Stimulated activated CD8-positive, alpha-beta memory T cell treated with anti-CD3 and anti-CD28 coated beads, Interleukin-4, amount 100 ng/mL, for 24 hours (primary cell): ENCODE measurements around the gene MLLT10.

Experiments used
- DNase-seq: peaks from one replicate; pipeline ENCODE4 v3.0.0-alpha.2; 2020; ENCODE audit warnings: low read depth

Gene MLLT10

GRCh38 chr10:21638681-21639080 lies 104.6 kb downstream of the MLLT10 start:
- DNase-seq, result no peak

GRCh38 chr10:21648040-21648439 lies 114.0 kb downstream of the MLLT10 start:
- DNase-seq, result no peak

- no peak for DNase-seq
These were observed 115.4 kb downstream of the MLLT10 start for GRCh38 chr10:21649454-21649872.

- DNase-seq, result no peak
These were observed 116.3 kb downstream of the MLLT10 start for GRCh38 chr10:21650353-21650752.

DNA sequence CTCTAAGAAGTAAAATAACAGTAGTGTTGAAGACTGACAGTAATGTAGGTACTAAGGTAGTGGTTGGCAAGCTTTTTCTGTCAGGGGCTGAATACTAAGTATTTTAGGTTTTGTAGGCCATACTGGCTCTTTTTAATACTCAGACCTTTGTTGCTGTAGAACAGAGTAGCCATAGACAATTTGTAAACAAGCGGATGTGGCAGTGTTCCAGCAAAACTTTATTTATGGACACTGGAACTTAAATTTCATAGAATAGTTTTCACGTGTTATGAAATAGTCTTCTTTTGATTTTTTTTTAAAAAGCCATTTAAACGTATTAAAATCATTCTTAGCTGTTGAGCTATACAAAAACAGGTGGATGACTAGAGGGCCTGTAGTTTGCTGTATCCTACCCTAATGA lies 121.2 kb downstream of the MLLT10 start:
- no peak for DNase-seq

DNA sequence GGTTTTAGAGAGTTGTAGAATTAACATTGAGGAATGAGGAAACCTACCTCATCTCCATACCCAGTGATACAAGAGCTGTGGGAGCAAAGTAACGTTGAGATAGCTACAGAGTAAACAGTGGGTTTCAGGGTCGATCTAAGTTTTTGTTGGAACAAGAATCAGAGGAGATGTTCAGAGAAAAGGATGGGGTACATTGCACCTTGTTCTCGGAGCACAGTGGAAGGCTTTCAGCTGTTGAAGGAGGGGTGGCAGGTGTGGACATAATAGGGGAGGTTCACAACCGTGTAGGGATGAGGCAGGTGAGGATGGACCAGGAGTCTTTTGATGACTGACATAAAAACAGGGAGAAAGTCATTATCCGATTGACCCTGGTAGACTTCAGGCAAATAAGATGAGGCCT lies 121.7 kb downstream of the MLLT10 start:
- no peak for DNase-seq

- DNase-seq, result no peak
These were observed 127.1 kb downstream of the MLLT10 start for GRCh38 chr10:21661087-21661486.

DNA sequence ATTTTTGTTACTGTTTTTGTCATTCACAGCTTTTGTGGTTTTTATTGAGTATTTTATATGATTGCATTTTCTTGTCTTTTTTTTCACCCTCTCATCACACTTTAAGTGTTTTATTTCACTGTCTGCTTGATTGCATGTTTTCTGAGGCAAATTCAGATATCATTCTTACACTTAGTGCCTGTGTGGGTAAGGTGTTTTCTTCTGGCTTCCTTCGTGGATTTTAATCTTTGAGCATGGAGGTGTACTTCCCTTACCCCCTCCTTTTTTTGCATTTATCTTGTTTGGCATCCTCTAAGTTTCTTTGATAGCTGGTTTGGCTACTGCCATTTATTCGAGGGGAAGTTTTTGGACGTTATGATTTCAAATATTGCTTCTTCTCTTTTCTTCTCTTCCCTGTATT lies 127.9 kb downstream of the MLLT10 start:
- DNase-seq, result no peak

DNA sequence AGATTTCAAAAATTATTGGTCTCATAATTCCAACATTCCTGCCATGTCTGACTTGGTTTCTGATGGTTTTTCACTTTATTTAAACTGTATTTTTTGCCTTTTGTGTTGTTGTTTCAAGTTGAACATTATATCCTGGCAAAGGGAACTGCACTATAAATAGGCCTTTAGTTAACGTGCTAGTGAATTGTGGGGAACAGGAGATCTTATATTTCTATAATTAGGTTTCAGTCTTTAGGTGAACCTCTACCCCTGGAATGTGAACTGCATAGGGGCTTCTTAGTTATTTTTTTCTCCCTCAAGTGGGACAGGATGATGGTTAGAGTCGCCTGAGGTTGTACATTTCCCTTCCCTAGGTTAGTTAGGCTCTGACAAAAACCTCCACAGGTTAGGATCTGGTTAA lies 128.6 kb downstream of the MLLT10 start:
- no peak for DNase-seq

DNA sequence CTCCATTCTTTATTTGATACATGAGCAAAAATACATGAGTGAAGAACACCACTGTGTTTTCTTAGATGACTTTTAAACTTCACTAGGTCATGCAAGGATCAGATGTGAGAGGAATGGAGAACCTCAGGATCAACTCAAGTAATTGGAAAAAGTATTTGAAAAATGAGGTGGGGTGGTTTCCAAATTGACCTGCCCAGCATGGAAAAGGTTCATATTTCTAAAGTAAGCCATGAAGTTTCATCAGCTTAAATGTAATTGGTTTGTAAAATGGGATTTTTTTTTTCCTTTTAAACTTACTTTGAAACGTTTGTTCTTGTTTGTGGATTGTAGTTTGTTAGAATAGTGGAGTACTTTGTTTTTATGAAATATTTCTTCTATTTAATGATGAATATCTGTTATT lies 134.8 kb downstream of the MLLT10 start:
- no peak for DNase-seq

DNA sequence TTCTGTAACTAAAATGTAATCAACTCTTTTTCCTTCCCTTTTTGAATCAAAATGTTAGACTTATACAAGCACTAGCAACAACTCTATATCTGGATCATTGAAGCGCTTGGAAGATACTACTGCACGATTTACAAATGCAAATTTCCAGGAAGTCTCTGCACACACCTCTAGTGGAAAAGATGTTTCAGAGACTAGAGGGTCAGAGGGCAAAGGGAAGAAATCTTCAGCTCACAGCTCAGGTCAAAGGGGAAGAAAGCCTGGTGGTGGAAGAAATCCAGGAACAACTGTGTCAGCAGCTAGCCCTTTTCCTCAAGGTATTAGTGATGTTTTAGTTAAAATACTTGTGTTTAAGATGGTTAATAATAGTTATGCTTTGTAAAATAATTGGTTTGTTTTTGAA lies 136.4 kb downstream of the MLLT10 start:
- no peak for DNase-seq

GRCh38 chr10:21673668-21674067 lies 139.6 kb downstream of the MLLT10 start:
- no peak for DNase-seq

DNA sequence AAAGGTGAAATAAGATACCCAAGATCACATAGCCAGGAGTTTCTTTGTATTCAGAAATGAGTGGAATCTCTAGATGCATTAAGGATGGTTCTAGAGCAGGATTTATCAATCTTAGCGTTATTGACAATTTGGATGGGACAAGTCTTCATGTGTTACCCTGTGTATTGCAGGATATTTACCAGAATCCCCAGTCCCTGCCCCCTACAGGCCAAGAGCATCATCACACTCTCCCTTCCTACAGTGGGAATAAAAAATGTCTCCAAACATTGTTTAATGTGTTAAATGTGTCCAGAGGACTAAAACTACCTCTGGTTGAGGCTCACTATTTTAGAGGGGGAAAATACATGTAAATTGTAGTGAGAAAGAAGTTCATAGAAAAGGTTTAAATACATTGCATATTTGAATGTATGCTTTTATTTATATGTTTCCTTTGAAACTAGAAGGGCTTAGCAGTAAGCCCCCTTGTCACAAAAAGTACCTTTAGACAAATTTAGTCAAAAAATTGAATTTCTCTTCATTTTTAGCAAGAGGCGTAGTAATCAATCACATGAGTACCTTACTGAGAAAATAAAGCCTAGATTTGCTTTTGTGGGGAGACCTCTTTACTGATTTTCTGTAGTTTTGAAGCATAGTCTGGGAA lies 141.2 kb downstream of the MLLT10 start:
- DNase-seq, result no peak

DNA sequence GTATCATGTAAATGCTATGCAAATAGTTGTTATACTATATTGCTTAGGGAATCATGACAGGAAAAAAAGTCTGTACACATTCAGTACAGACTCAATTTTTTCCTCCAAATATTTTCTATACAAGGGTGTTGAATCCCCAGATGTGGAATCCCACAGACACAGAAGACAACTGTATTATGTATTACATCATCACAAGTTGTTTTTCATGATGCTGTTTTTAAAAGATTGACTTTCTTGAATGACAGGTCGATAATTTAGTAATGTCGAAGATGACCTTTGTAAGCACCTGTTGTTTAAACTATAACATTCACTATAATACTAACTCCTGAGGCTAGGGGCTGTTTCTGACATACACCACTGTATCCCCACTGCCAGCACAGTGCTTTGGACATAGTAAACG lies 143.5 kb downstream of the MLLT10 start:
- no peak for DNase-seq

- no peak for DNase-seq
These were observed 147.1 kb downstream of the MLLT10 start for GRCh38 chr10:21681156-21681555.

GRCh38 chr10:21687266-21688008 lies 153.4 kb downstream of the MLLT10 start:
- DNase-seq, result no peak

- DNase-seq, result no peak
These were observed 153.9 kb downstream of the MLLT10 start for GRCh38 chr10:21688009-21688332.

DNA sequence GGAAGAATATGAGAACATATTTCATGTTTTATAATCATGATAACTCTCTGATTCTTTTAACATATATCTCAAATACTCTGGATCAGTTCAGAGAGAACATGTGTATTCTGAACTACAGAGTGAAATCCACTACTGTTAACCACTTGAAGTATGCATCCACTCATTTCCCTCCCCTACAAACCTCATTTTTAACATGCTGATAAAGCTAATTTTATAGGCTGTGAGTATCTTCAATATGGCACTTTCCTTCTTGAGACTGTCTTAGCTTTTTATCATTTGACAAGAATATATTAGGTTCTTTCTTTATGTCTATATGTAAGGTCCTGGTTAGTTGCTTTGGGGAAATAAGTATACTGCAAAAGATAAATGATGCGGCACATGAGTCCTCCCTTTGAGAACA lies 154.8 kb downstream of the MLLT10 start:
- DNase-seq, result no peak

DNA sequence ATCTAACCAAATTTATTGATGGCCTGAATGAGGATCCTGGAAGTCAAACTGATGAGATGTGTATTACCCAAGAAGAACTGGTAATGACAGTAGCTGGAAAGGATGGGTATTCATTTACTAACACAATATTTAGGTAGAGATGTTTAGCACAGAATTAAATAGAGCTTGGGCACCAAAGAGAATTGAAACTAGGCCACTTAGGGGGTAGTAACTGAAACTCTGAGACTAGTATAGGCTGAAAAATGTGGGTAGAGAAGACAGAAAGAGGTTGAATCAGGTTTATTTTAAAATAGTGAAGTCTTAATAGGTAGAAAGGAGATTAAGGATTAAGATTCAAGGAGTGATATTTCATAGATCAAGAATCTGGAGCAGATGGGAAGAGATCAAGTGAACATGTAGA lies 155.8 kb downstream of the MLLT10 start:
- no peak for DNase-seq

GRCh38 chr10:21692916-21693315 lies 158.9 kb downstream of the MLLT10 start:
- no peak for DNase-seq

GRCh38 chr10:21693418-21693817 lies 159.4 kb downstream of the MLLT10 start:
- DNase-seq, result no peak

- no peak for DNase-seq
These were observed 160.6 kb downstream of the MLLT10 start for GRCh38 chr10:21694631-21695030.

DNA sequence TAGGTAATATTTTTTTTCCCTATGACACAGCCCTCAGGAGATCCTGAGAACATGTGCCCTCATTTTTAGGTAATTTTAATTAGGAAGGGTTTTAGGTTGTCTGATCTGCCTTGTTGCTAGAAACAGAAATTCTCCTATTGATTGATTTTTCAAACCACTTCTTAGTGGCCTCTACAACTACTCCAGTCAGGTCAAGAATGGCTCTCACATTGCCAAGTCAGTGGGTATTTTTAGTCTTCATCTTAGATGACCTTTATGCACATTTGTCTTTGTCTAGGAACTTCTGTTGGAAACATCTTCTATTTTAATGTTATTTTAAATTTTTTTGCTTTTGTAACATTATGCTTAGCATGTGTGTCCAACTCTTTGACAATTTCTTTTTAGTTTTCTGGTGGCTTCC lies 162.3 kb downstream of the MLLT10 start:
- DNase-seq, result no peak

- DNase-seq, result no peak
These were observed 165.5 kb downstream of the MLLT10 start for GRCh38 chr10:21699575-21699974.
